ENCODE results near the gene ALAD.
"Not testable (repeated sequence)": the region's sequence is repeated elsewhere in the genome, so short reads cannot be mapped to it uniquely, and the experiment has no call there.

Gene ALAD

GRCh38 chr9:113397203-113397631 lies 3.9 kb downstream of the ALAD start:
- DNase-seq, result no peak

- no peak for DNase-seq
Observed at GRCh38 chr9:113395000-113395861, 5.9 kb downstream of the ALAD start.

GRCh38 chr9:113393281-113393680 lies 7.8 kb downstream of the ALAD start:
- DNase-seq, result no peak

- no peak for DNase-seq
Observed at GRCh38 chr9:113391917-113392316, 9.2 kb downstream of the ALAD start.

- no peak for DNase-seq
Observed at GRCh38 chr9:113390192-113390960, 10.7 kb downstream of the ALAD start.

GRCh38 chr9:113389451-113389850 lies 11.6 kb downstream of the ALAD start:
- DNase-seq, result no peak

GRCh38 chr9:113388833-113389232 lies 12.3 kb downstream of the ALAD start:
- no peak for DNase-seq

- no peak for DNase-seq
Observed at GRCh38 chr9:113387560-113388230, 13.4 kb downstream of the ALAD start.

GRCh38 chr9:113386571-113387393 lies 14.3 kb downstream of the ALAD start:
- no peak for DNase-seq

GRCh38 chr9:113381909-113382411 lies 19.1 kb downstream of the ALAD start:
- DNase-seq, result no peak

GRCh38 chr9:113381441-113381840 lies 19.6 kb downstream of the ALAD start:
- DNase-seq, result not testable (repeated sequence)

GRCh38 chr9:113380869-113381378 lies 20.2 kb downstream of the ALAD start:
- DNase-seq, result no peak

- not testable (repeated sequence) for DNase-seq
Observed at GRCh38 chr9:113379829-113380210, 21.3 kb downstream of the ALAD start.

- DNase-seq, result not testable (repeated sequence)
Observed at GRCh38 chr9:113379094-113379828, 21.8 kb downstream of the ALAD start.

GRCh38 chr9:113376634-113377567 lies 24.2 kb downstream of the ALAD start, which contains the start of gene HDHD3:
Gene HDHD3 (minus strand): TSS chr9:113376986. CDS start chr9:113374354, 2,632 bp downstream.
- DNase-seq, result peak; percentile 67

- no peak for DNase-seq
Observed at GRCh38 chr9:113375057-113376023, 25.7 kb downstream of the ALAD start.

- no peak for DNase-seq
Observed at GRCh38 chr9:113373676-113374392, 27.2 kb downstream of the ALAD start.

GRCh38 chr9:113373256-113373655 lies 27.8 kb downstream of the ALAD start:
- no peak for DNase-seq

Measured in NCI-H226 (cell line).